ENCODE results near the gene CYP24A1.
"Not testable (repeated sequence)": the region's sequence is repeated elsewhere in the genome, so short reads cannot be mapped to it uniquely, and the experiment has no call there.

CYP24A1 gene

GRCh38 chr20:54138427-54138826 lies 35.4 kb downstream of the CYP24A1 start:
- H3K27me3 ChIP-seq (ENCODE audit: insufficient read depth, low read length), result peaks cover 5% of the 10 kb centered on the region
- no peaks in the 10 kb centered on the region for H3K36me3 ChIP-seq (ENCODE audit: insufficient read depth, low read length)
- H3K4me3 ChIP-seq (ENCODE audit: low read length), result no peak overlapping the region
- H3K4me1 ChIP-seq (ENCODE audit: insufficient read depth, low read length), result no peaks in the 10 kb centered on the region
- no peaks in the 10 kb centered on the region for H3K9me3 ChIP-seq (ENCODE audit: low read length)
- H2AFZ ChIP-seq (ENCODE audit: low read depth, low read length), result no peak overlapping the region

GRCh38 chr20:54137115-54137514 lies 36.7 kb downstream of the CYP24A1 start:
- H3K4me1 ChIP-seq (ENCODE audit: insufficient read depth, low read length), result peaks cover 2% of the 10 kb centered on the region
- no peak overlapping the region for H3K4me3 ChIP-seq (ENCODE audit: low read length)
- H2AFZ ChIP-seq (ENCODE audit: low read depth, low read length), result no peak overlapping the region
- H3K9me3 ChIP-seq (ENCODE audit: low read length), result no peaks in the 10 kb centered on the region
- H3K36me3 ChIP-seq (ENCODE audit: insufficient read depth, low read length), result no peaks in the 10 kb centered on the region
- H3K27me3 ChIP-seq (ENCODE audit: insufficient read depth, low read length), result peaks cover 5% of the 10 kb centered on the region

- Histone ChIP-seq H3K4me1 (ENCODE audit: insufficient read depth, low read length) (peaks cover 2% of the 10 kb centered on the region), H2AFZ (ENCODE audit: low read depth, low read length) (no peak overlapping the region), H3K36me3 (ENCODE audit: insufficient read depth, low read length) (no peaks in the 10 kb centered on the region)
Measured at GRCh38 chr20:54134445-54135220, 39.2 kb downstream of the CYP24A1 start.

GRCh38 chr20:54133434-54134427 lies 40.1 kb downstream of the CYP24A1 start:
- H3K36me3 ChIP-seq (ENCODE audit: insufficient read depth, low read length), result no peaks in the 10 kb centered on the region
- peaks cover 2% of the 10 kb centered on the region for H3K4me1 ChIP-seq (ENCODE audit: insufficient read depth, low read length)
- peaks cover 3% of the 10 kb centered on the region for H3K27me3 ChIP-seq (ENCODE audit: insufficient read depth, low read length)
- H3K9me3 ChIP-seq (ENCODE audit: low read length), result no peaks in the 10 kb centered on the region
- no peak overlapping the region for H3K4me3 ChIP-seq (ENCODE audit: low read length)
- H2AFZ ChIP-seq (ENCODE audit: low read depth, low read length), result no peak overlapping the region

More at GRCh38 chr20:54134445-54135220, 39.2 kb downstream of the CYP24A1 start:
- Histone ChIP-seq H3K9me3 (ENCODE audit: low read length) (no peaks in the 10 kb centered on the region), H3K27me3 (ENCODE audit: insufficient read depth, low read length) (peaks cover 3% of the 10 kb centered on the region), H3K4me3 (ENCODE audit: low read length) (no peak overlapping the region)

- no peak overlapping the region for H2AFZ ChIP-seq (ENCODE audit: low read depth, low read length)
- H3K4me1 ChIP-seq (ENCODE audit: insufficient read depth, low read length), result peaks cover 2% of the 10 kb centered on the region
- no peaks in the 10 kb centered on the region for H3K9me3 ChIP-seq (ENCODE audit: low read length)
- no peaks in the 10 kb centered on the region for H3K36me3 ChIP-seq (ENCODE audit: insufficient read depth, low read length)
- H3K4me3 ChIP-seq (ENCODE audit: low read length), result no peak overlapping the region
- peaks cover 3% of the 10 kb centered on the region for H3K27me3 ChIP-seq (ENCODE audit: insufficient read depth, low read length)
Measured at GRCh38 chr20:54132612-54133433, 41.0 kb downstream of the CYP24A1 start.

GRCh38 chr20:54131675-54132611 lies 41.8 kb downstream of the CYP24A1 start:
- Histone ChIP-seq H3K9me3 (ENCODE audit: low read length) (no peaks in the 10 kb centered on the region), H3K27me3 (ENCODE audit: insufficient read depth, low read length) (peaks cover 2% of the 10 kb centered on the region), H2AFZ (ENCODE audit: low read depth, low read length) (no peak overlapping the region), H3K36me3 (ENCODE audit: insufficient read depth, low read length) (no peaks in the 10 kb centered on the region), H3K4me3 (ENCODE audit: low read length) (no peak overlapping the region), H3K4me1 (ENCODE audit: insufficient read depth, low read length) (peaks cover 2% of the 10 kb centered on the region)

- H3K4me3 ChIP-seq (ENCODE audit: low read length); H3K4me1 ChIP-seq (ENCODE audit: insufficient read depth, low read length); H3K36me3 ChIP-seq (ENCODE audit: insufficient read depth, low read length); H2AFZ ChIP-seq (ENCODE audit: low read depth, low read length); H3K27me3 ChIP-seq (ENCODE audit: insufficient read depth, low read length); H3K9me3 ChIP-seq (ENCODE audit: low read length): not testable (repeated sequence)
Measured at GRCh38 chr20:54131125-54131524, 42.7 kb downstream of the CYP24A1 start.

GRCh38 chr20:54129350-54129749 lies 44.4 kb downstream of the CYP24A1 start:
- Histone ChIP-seq H3K27me3 (ENCODE audit: insufficient read depth, low read length) (no peaks in the 10 kb centered on the region), H3K4me1 (ENCODE audit: insufficient read depth, low read length) (peaks cover 2% of the 10 kb centered on the region), H3K4me3 (ENCODE audit: low read length) (no peak overlapping the region), H3K36me3 (ENCODE audit: insufficient read depth, low read length) (no peaks in the 10 kb centered on the region), H2AFZ (ENCODE audit: low read depth, low read length) (no peak overlapping the region), H3K9me3 (ENCODE audit: low read length) (no peaks in the 10 kb centered on the region)

- no peaks in the 10 kb centered on the region for H3K36me3 ChIP-seq (ENCODE audit: insufficient read depth, low read length)
- no peaks in the 10 kb centered on the region for H3K9me3 ChIP-seq (ENCODE audit: low read length)
- no peaks in the 10 kb centered on the region for H3K27me3 ChIP-seq (ENCODE audit: insufficient read depth, low read length)
- H3K4me3 ChIP-seq (ENCODE audit: low read length), result no peak overlapping the region
- no peak overlapping the region for H2AFZ ChIP-seq (ENCODE audit: low read depth, low read length)
- H3K4me1 ChIP-seq (ENCODE audit: insufficient read depth, low read length), result peaks cover 2% of the 10 kb centered on the region
Measured at GRCh38 chr20:54127855-54128574, 45.8 kb downstream of the CYP24A1 start.

- H3K36me3 ChIP-seq (ENCODE audit: insufficient read depth, low read length), result no peaks in the 10 kb centered on the region
- H3K9me3 ChIP-seq (ENCODE audit: low read length), result no peaks in the 10 kb centered on the region
- no peaks in the 10 kb centered on the region for H3K27me3 ChIP-seq (ENCODE audit: insufficient read depth, low read length)
- no peak overlapping the region for H3K4me3 ChIP-seq (ENCODE audit: low read length)
- no peak overlapping the region for H2AFZ ChIP-seq (ENCODE audit: low read depth, low read length)
- no peaks in the 10 kb centered on the region for H3K4me1 ChIP-seq (ENCODE audit: insufficient read depth, low read length)
Measured at GRCh38 chr20:54126806-54127655, 46.8 kb downstream of the CYP24A1 start.

- not testable (repeated sequence) for H3K27me3 ChIP-seq (ENCODE audit: insufficient read depth, low read length); H3K4me1 ChIP-seq (ENCODE audit: insufficient read depth, low read length); H2AFZ ChIP-seq (ENCODE audit: low read depth, low read length); H3K36me3 ChIP-seq (ENCODE audit: insufficient read depth, low read length); H3K4me3 ChIP-seq (ENCODE audit: low read length); H3K9me3 ChIP-seq (ENCODE audit: low read length)
Measured at GRCh38 chr20:54126328-54126727, 47.5 kb downstream of the CYP24A1 start.

Measured in neuron (in vitro differentiated cells).